Measurements from ENCODE around the gene NINL.

GRCh38 chr20:25529295-25529951, 55.9 kb downstream of the NINL start:
- TF ChIP-seq CTCF (IDR thresholded peaks at IDR 0.05) (no peak), POLR2A (IDR thresholded peaks at IDR 0.05; ENCODE audit: low read depth) (no peak), POLR2AphosphoS5 (IDR thresholded peaks at IDR 0.05) (no peak), EP300 (IDR thresholded peaks at IDR 0.05) (no peak)

Data from esophagus muscularis mucosa (tissue), 4 donors.